ENCODE results near the gene NDUFB10.

- TF ChIP-seq CTCF (IDR thresholded peaks at IDR 0.05; ENCODE audit: low read length) (no peak), EZH2 (IDR thresholded peaks at IDR 0.05; ENCODE audit: borderline replicate concordance, low read length) (no peak)
Measured at GRCh38 chr16:1949507-1949906, 9.8 kb upstream of the NDUFB10 start.
